NCI-H1694 treated with DMSO at 0.1 percent for 48 hours (cell line): ENCODE results near the gene C1orf167.
"Not testable (repeated sequence)": the region's sequence is repeated elsewhere in the genome, so short reads cannot be mapped to it uniquely, and the experiment has no call there.

Source experiments
- DNase-seq: peaks from one replicate; lab custom pipeline; 2025; lab: John Stamatoyannopoulos, UW

The C1orf167 gene

DNA sequence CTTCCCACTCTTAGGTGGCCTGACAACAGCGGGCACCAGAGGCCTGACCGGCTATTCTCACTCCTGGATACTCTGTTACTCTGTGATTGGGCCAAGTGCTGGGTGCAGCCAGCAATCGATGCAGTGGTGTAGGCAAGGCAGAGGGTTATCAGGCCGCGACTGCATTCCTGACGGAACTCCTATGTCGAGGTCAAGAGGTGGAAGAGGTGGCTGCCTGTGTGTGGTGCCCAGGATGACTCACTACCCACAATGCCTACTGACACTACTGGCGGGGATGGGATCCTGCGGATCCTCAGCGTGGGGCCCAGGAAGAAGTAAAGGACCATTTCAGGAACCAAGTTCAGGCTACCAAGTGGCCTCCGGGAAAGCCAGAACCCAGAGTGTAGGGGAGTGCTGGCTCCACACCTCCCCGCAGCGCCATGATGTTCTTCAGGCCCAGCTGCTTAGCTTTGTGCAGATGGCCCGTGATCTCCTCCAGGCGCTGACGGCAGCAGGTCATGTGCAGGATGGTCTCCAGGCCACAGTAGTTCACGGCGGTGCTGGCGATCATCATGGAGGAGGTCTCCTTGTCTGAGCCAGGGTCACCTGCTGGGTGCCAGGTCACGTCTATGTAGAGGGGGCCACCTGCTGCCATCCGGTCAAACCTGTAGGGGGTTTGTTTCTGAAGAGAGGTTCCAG is 38.9 kb downstream of the C1orf167 start:
- DNase-seq = no peak

DNA sequence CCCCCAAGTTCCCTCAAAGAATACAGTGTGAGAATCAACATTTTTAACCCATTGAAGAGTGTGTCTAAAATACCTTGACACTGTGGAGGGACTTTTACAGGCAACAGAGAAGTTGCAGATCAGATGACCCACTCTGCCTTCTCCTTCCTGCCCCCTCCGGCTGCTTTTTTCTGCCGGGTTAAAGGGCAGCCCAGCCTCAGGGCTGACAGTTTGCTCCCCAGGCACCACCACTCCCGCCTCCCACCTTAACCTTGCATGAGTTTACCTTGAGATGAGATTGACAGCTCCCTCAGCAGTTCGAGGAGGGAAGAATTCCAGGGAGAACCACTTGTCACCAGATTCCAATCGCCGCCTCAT is 40.6 kb downstream of the C1orf167 start:
- DNase-seq = no peak

DNA sequence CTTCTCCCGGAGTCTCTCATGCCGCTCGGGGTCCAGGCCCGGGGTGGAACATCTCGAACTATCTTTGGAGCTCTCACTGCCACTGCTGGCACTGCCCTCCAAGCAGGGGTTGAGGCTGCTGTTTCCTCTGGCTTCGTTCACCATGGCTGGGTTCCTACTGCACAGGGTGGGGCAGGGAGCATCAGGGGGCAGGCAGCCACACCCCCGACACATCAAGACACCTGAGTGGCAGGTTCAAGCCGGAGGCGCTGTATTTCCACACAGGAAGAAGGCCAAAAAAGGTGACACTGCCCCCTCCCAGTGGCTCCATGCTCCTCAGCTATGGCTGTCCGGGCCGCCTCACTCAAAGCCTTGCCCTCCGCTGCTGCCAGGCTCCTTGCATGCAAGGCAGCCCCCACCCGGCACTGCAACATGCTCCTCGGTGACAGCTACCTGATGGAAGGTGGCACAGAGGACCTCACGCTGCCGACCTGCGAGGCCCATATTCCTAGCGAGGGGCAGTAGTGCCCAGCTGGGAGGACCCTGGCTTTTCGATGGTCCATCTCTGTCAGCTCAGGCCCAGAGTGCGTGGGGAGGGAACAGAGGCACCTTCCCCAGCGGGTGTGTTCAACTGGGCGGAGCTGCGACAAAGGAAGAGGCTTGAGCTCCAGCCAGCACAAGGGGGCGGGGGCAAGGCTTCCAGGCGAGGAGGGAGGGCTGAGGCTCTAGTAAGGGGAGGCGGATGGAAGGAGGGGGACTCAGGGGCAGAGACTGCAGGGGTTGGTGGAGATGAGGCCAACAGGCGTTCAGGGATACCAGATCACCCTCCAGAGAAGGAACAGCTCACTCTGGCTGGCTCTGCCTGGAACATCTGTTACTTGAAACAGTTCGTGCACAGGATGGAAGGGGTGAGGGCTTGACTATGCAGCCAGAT is 41.2 kb downstream of the C1orf167 start:
- peak; percentile 82 for DNase-seq

DNA sequence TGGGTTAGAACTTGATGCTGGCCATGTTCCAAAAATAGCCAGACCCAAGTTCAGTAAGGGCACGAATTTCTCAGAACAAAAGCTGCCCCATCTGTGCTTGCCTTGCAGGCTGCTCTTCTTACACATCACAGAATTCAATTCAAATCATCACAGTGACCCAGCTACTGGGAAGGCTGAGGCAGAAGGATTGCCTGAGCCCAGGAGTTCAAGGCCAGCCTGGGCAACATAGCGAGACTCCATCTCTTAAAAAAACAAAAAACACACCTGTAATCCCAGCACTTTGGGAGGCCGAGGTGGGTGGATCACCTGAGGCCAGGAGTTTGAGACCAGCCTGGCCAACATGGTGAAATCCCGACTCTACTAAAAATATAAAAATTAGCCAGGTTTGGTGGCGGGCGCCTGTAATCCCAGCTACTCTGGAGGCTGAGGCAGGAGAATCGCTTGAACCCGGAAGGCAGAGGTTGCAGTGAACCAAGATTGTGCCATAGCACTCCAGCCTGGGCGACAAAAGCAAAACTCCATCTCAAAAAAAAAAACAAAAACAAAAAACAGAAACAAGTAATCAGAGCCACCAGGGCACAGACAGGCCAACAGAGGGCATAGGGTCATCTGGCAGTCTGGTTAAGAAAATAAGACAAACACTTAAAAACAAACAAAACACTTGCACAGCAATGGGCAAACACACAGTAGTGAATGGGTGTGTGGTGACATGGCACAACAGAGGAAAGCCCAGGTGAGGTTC is 42.1 kb downstream of the C1orf167 start:
- DNase-seq = not testable (repeated sequence)

DNA sequence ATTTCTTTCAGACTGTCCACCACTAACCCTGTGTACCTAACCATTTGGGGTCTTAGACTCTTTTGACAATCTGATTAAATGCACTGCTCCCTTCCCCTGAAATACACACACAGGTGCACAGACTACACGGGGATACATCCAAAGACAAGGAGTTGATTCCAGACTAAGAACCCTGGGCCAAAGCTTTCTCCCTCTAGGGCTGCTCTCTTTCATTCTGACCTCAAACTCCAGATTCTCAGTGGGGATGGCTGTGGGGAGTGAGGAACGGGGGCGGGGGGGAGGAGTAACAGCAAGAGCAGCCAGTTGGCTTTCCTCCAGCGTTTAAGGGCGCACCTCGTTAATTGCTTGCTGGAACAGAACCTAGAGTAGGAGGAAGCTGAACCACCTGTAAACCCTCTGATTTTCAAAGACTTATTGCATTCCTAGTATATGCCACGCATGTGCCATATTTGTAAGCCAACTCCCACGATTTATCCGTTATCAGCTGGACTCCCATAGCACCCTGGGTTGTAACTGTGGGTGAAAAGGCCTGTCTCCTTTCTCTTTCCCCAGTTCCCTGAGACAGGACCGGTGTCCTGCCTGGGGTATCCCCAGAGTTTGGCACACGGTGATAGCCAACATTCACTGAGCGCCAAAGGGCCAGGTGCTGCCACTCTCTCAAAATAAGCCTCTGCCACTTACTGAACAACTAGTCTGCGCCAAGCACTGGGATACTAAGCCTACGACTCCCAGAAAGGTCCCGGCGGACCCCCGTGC is 42.9 kb downstream of the C1orf167 start:
- DNase-seq = peak; percentile 16

DNA sequence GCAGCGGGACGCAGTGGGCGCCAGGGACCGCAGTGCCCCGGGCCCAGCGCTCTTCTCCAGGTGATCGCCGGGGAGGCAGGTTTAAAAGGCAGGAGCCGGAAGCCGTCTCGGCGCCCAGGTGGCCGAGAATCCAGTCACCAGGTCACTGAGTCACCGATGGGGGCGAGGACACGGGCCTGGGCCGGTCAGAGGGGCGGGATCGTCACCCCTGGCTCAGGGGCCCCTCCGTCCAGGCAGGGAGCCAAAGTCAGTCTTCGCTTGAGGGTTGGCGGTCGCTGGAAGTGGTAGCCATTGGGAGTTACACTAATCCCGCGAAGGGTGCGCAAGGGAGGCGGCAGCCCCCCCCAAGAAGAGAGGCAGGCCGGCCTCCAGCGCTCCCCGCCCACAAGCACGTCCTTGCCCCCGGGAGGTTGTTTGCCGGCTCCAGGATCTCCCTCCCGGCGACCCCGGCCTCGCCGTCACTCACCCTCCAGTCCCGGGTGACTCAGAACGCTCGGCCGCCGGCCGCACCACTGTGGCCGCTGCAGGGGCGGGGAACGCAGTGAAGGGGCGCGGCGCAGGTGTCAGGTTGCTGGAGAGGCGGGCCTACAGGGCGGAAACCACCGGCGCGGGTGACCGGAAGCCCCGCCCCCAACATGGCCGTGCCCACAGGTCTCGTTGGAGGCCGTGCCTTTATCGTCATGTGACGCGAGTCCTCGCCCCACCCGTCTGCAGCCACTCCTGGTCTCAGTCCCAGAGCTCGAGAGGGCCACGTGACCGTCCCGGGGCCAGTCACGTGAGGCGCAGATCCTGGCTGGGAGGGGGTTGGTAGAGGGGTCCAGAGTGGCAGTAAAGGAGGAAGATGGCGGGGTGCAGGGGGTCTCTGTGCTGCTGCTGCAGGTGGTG is 43.7 kb downstream of the C1orf167 start, which contains the start of the genes CLCN6 and MTHFR:
Gene CLCN6 (plus strand): TSS at position 770 of the 885 bp plus-strand sequence. CDS start 72 bp downstream, at position 842.
Gene MTHFR (minus strand): TSS at position 543 of the 885 bp plus-strand sequence. CDS start 2,848 bp downstream, outside the sequence.
- peak; percentile 93 for DNase-seq

DNA sequence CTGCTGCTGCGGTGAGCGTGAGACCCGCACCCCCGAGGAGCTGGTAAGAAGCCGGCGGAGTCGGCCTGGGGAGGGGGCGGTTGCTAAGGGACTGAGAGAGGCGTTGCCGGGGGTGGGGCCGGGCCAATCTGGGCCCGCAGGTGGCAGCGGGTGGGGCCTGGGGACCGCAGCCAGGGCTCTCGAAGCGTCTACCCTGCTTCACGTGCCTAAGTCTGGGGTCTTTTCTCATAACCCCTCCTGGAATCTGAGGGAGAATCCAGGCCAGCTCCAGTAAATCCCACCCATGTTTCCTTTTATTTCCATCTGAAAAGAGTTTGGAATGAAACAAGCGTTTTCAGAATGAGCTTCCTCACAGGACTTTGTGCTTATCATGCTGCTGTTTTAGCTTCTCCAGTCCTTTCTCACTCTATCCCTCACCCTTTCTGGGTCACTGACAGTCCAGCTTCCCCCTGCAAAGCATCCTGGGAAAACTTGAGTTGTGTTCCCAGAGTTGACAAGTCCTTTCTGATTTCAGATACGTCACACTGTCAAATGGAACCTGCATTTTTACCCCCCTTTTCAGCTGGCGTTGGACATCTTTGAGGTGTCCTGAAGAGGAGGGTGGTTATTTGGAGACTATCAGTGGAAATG is 44.4 kb downstream of the C1orf167 start:
- no peak for DNase-seq

DNA sequence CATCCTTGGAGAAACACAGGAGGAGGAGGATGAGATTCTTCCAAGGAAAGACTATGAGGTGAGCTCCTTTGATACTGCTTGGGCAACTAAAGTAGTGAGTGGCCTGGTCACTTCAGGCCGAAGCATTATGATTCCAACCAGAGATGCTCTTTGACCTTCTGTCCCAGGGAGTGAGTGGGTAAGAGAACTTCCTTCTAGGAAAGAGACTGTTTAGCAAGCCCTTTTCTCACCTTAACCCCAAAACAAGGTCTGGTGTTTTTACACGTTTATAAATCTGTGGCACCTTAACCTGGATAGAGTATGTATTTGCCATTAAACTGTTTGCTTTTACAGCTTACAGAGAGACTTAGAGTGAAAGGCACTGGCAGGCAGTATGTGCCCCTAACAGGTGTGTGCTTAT is 45.1 kb downstream of the C1orf167 start:
- no peak for DNase-seq

DNA sequence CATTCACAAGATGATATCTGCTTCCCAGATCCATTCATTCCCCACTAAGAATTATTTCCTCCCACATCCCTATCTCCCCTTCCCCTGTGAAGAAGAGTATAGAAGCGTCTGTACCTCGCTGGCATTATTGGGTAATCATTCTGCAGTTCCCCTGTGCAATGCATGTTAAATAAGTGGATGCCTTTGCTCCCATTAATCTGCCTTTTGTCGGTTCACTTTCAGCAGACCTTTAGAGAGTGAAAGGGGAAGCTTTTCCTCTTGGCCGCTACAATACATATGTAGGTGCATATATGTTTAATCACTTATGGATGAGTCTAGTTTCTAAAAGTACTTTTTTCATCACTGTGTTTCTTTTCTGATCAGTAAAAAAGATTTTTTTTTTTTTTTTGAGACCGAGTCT is 51.0 kb downstream of the C1orf167 start:
- DNase-seq = no peak

DNA sequence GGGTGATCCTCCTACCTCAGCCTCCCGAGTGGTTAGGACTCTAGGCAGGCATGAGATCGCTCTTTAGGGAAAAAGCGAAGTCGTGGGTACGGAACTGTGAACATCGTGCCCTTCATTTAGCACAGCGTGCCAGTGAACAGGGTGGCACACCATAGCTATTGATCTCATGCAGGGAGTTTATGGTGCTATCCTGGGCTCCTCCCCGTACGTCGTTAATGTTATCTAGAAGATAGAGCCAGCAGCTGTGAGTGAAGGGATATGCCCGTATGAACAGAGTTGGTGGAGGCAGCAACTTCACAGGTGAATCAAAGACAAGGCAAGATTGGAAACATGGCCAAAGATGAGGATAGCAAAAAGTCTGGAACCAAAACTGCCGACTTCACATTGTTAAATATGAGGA is 55.2 kb downstream of the C1orf167 start:
- DNase-seq = no peak

DNA sequence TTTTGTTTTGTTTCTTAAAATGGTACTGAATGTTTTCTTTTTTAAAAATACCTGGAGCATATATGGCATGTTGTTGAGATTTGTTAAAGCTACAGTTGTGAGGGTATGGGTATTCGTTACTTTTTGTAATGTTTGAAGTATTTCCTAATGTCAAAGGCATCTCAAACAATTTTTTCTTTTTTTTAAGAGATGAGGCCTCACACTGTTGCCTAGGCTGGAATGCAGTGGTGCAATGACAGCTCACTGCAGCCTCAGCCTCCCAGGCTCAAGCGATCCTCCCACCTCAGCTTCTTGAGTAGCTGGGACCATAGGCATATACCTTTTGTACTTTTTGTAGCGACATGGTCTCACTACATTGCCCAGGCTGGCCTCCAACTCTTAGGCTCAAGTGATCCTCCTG is 60.1 kb downstream of the C1orf167 start:
- DNase-seq = no peak

DNA sequence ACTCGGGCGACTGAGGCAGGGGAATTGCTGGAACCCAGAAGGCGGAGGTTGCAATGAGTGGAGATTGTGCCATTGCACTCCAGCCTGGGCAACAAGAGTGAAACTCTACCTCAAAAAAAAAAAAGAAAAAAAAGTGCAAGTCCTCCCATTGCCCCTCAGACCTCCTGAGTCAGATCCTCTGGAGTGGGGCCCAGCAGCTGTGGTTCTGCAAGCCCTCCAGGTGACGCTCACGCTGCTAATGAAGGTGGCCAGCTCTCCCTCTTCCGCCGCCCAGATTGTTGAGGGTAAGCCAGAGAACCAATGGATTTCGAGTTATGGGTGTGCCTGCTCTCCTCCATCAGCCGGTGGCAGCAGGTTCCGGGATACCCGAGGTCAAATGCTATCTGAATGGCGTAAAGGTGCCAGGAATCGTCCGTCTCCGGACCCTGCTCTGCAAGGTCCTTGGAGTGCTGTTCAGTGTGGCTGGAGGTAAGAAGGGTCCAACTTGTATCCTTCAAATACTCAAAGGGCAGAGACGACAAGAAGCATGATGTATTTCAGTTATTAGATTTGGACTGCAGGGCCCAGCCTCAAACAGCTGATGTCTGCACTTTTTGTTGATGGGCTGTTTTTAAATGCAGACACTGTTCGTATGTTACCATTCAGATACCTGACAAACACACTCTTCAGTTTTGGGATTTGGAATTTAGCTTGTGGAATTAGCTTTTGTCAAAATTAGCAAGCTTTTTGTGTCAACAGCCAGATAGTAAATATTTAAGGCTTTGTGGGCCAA is 61.6 kb downstream of the C1orf167 start:
- DNase-seq = no peak

DNA sequence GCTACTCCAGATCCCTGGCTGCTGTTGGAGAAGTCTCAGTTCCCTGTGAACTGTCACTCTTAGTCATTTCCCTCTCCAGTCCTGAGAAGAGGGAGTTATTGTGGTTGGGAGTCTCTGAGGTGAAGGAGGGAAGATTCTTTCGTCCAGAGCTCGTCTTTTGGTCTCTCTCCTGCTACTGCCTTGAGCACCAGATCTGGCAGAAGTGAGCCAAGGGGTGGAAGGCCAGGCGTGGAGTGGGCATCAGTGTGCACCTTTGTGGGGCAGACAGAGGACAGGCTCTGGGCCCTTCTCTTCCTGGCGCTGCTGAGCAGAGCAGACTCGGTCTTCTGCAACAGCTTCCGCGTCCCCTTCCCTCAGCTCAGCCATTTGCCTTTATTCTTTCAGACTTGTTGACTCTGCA is 63.1 kb downstream of the C1orf167 start:
- DNase-seq = no peak

DNA sequence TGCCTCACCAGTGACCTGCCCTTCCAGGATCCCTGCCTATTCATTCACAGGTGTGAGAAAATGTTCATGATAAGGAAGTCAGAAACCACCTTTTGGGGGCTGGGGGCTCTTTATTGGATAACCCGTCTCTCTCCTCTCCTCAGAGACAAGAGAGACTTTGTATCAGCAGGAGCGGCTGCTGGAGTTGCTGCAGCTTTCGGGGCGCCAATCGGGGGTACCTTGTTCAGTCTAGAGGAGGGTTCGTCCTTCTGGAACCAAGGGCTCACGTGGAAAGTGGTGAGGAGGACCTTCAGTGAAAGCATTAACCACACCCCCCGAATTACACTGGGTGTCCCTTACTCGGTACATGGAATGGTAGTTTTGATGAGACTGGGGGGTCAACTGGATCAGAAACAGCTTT is 65.0 kb downstream of the C1orf167 start:
- no peak for DNase-seq

DNA sequence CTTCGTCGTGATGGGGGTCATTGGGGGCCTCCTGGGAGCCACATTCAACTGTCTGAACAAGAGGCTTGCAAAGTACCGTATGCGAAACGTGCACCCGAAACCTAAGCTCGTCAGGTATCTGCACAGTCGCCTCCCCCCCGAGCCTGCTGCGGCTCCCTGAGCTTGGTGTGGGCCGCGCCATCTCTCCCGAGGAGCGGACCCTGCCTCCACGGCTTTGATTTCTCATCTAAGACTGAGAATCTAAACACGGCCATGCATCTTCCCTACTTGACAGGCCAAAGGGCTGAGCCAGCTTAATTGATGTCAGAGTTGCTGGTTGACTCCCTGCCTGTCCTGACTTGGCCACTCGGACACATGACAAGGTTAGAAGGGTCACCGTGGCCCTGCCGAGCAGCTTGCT is 66.5 kb downstream of the C1orf167 start:
- no peak for DNase-seq

DNA sequence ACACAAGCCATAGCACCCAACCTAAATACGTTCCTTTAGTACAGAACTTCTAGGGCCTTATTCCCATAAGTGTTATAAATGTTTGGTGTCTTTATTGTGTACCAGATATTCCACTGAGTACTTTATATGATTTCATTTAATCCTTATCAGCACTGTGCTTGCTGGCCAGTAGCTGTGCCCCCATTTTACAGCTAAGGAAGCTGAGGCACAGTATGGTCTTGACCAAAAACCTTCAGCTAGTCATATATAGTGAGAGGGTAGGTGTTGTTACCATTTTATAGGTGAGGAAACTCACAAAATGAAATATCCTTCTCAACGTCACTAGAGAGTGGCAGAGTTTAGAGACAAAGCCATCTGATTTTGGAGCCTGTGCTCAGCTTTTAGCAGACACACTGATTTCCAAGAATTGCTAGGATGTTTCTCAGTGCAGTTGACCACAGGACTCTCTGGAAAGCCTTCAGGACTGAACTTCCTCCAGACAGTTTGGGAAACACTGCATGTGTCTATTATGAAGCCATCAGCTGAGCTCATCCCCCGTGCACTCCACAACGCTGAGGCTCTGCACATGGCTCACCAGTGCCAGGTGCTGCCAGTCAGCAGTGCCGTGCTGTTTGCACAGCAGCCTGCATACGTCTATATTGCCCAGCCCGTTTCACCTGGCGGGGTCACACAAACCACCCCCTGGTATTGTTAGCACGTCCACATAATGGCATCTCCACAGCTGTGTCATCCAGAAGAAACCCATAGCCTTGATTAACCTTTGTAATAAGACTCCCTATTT is 70.1 kb downstream of the C1orf167 start:
- no peak for DNase-seq

DNA sequence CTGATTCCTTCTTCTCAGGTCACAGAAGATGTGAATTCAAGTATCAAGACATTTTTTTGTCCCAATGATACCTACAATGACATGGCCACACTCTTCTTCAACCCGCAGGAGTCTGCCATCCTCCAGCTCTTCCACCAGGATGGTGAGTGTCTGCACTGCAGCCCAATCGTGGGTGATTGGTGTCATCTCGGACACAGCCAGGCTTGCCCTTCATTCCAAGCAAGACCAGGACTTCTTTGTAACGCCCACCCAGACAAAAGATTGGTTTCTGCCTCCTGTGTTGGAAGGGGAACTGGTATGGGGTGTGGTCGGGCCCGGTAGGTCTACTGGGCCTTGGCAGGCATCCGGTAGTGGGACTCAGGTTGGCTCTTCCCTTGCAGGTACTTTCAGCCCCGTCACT is 71.5 kb downstream of the C1orf167 start:
- no peak for DNase-seq

DNA sequence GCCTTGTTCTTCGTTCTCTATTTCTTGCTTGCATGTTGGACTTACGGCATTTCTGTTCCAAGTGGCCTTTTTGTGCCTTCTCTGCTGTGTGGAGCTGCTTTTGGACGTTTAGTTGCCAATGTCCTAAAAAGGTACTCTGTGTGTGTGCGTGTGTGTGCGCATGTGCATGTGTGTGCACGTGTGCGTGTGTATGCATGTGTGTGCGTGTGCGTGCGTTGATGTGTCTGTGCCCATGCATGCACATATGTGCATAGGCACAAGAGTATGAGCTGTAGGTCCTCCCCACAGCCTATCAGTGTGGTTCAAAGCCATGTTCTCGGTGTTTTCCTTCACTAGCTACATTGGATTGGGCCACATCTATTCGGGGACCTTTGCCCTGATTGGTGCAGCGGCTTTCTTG is 71.9 kb downstream of the C1orf167 start:
- DNase-seq = no peak
